ENCODE measurements around the gene INSL4. TPM values are rescaled to one million over a fixed set of nuclear protein-coding genes. Genes with fewer than 3 reads are reported as not detected.

The INSL4 gene
- total and polyA plus RNA-seq, 2 donors from 2014 or later: not detected

GRCh38 chr9:5186416-5187169 is 44.6 kb upstream of the INSL4 start:
- H3K27ac ChIP-seq (ENCODE audit: low read depth in 2 of 2, low read length in 2 of 2): no peak overlapping the region
- FAIRE-seq: peak; percentile 30
- H3K9me3 ChIP-seq (ENCODE audit: control insufficient read depth in 2 of 3, insufficient read depth in 1 of 3, low read length in 3 of 3): no peaks in the 10 kb centered on the region
- H3K4me3 ChIP-seq (ENCODE audit: low read length in 3 of 3): no peak overlapping the region
- no peaks in the 10 kb centered on the region for H3K4me1 ChIP-seq (ENCODE audit: control insufficient read depth in 2 of 3, insufficient read depth in 2 of 3, low read depth in 1 of 3, low read length in 3 of 3)
- intact Hi-C loops (cut with DNase I): no loop called here
- peak in 4 of 5 donors; percentile 50 to 72 (median 60) for DNase-seq
- no peaks in the 10 kb centered on the region for H3K27me3 ChIP-seq (ENCODE audit: control insufficient read depth, insufficient read depth, low read length)
- TF ChIP-seq CTCF (IDR thresholded peaks at IDR 0.05; ENCODE audit: borderline replicate concordance, extremely low read depth, insufficient read depth): peak; percentile 71
- H3K9ac ChIP-seq (ENCODE audit: low read length in 3 of 3): no peak overlapping the region
- no peaks in the 10 kb centered on the region for H3K36me3 ChIP-seq (ENCODE audit: control insufficient read depth in 2 of 3, insufficient read depth in 3 of 3, low read length in 3 of 3)

GRCh38 chr9:5188060-5188984 is 42.9 kb upstream of the INSL4 start:
- intact Hi-C loops (cut with DNase I): no loop called here
- Histone ChIP-seq H3K36me3 (ENCODE audit: control insufficient read depth in 2 of 3, insufficient read depth in 3 of 3, low read length in 3 of 3) (no peaks in the 10 kb centered on the region), H3K4me1 (ENCODE audit: control insufficient read depth in 2 of 3, insufficient read depth in 2 of 3, low read depth in 1 of 3, low read length in 3 of 3) (no peaks in the 10 kb centered on the region), H3K27me3 (ENCODE audit: control insufficient read depth, insufficient read depth, low read length) (no peaks in the 10 kb centered on the region), H3K27ac (ENCODE audit: low read depth in 2 of 2, low read length in 2 of 2) (no peak overlapping the region), H3K4me3 (ENCODE audit: low read length in 3 of 3) (no peak overlapping the region), H3K9ac (ENCODE audit: low read length in 3 of 3) (no peak overlapping the region), H3K9me3 (ENCODE audit: control insufficient read depth in 2 of 3, insufficient read depth in 1 of 3, low read length in 3 of 3) (no peaks in the 10 kb centered on the region)
- TF ChIP-seq CTCF (IDR thresholded peaks at IDR 0.05; ENCODE audit: borderline replicate concordance, extremely low read depth, insufficient read depth): no peak
- DNase-seq (no peak), FAIRE-seq (no peak)

- Histone ChIP-seq H3K27me3 (ENCODE audit: control insufficient read depth, insufficient read depth, low read length) (no peaks in the 10 kb centered on the region), H3K27ac (ENCODE audit: low read depth in 2 of 2, low read length in 2 of 2) (no peak overlapping the region), H3K4me3 (ENCODE audit: low read length in 3 of 3) (no peak overlapping the region), H3K36me3 (ENCODE audit: control insufficient read depth in 2 of 3, insufficient read depth in 3 of 3, low read length in 3 of 3) (no peaks in the 10 kb centered on the region), H3K9ac (ENCODE audit: low read length in 3 of 3) (no peak overlapping the region), H3K9me3 (ENCODE audit: control insufficient read depth in 2 of 3, insufficient read depth in 1 of 3, low read length in 3 of 3) (no peaks in the 10 kb centered on the region), H3K4me1 (ENCODE audit: control insufficient read depth in 2 of 3, insufficient read depth in 2 of 3, low read depth in 1 of 3, low read length in 3 of 3) (no peaks in the 10 kb centered on the region)
- DNase-seq: no peak
- no peak for TF ChIP-seq CTCF (IDR thresholded peaks at IDR 0.05; ENCODE audit: borderline replicate concordance, extremely low read depth, insufficient read depth)
- FAIRE-seq: no peak
- intact Hi-C loops (cut with DNase I): no loop called here
Observed at GRCh38 chr9:5191985-5192384, 39.2 kb upstream of the INSL4 start.

Data from kidney (tissue), 14 donors.